H9 (cell line): ENCODE results near the gene SEC14L5. TPM values are rescaled to one million over a fixed set of nuclear protein-coding genes. Genes with fewer than 3 reads are reported as not detected.
A peak's percentile ranks its signal among the peaks of the same experiment; 100 is the strongest.

ENCODE experiments used
- DNase-seq: peaks from one replicate; pipeline ENCODE4 v3.0.0-alpha.2; 2017
- H2AFZ ChIP-seq: one replicate; pipeline ENCODE4 v1.6.1; 2013; ENCODE audit warnings: mild to moderate bottlenecking, low read length, control low read depth, moderate library complexity
- H2AK5ac ChIP-seq: 2 replicates; pipeline ENCODE4 v1.6.1; 2013; ENCODE audit warnings: low read length, control low read depth, mixed read lengths; ENCODE audit not compliant: insufficient read length
- H2BK120ac ChIP-seq: one replicate; pipeline ENCODE4 v1.6.1; 2013; ENCODE audit warnings: low read depth, mild to moderate bottlenecking, low read length, control low read depth, inconsistent platforms; ENCODE audit not compliant: poor library complexity, severe bottlenecking
- H2BK12ac ChIP-seq: 2 replicates; pipeline ENCODE4 v1.6.1; 2013; ENCODE audit warnings: low read length, control low read depth, mixed read lengths, low read depth; ENCODE audit not compliant: insufficient read length
- H2BK15ac ChIP-seq: 2 replicates; pipeline ENCODE4 v1.6.1; 2013; ENCODE audit warnings: low read depth, low read length, control low read depth
- H2BK20ac ChIP-seq: one replicate; pipeline ENCODE4 v1.6.1; 2013; ENCODE audit warnings: low read depth, mild to moderate bottlenecking, low read length, control low read depth, inconsistent platforms; ENCODE audit not compliant: poor library complexity, severe bottlenecking
- H2BK5ac ChIP-seq: 2 replicates; pipeline ENCODE4 v1.6.1; 2013; ENCODE audit warnings: low read length, control low read depth, mixed read lengths; ENCODE audit not compliant: insufficient read length
- H3K14ac ChIP-seq: 2 replicates; pipeline ENCODE4 v1.6.1; 2013; ENCODE audit warnings: low read length, control low read depth; ENCODE audit not compliant: insufficient read depth
- H3K18ac ChIP-seq: 2 replicates; pipeline ENCODE4 v1.6.1; 2013; ENCODE audit warnings: low read depth, mild to moderate bottlenecking, mixed read lengths, low read length, control low read depth; ENCODE audit not compliant: insufficient read length
- H3K23ac ChIP-seq: 2 replicates; pipeline ENCODE4 v1.6.1; 2013; ENCODE audit warnings: low read length, control low read depth, mixed read lengths, low read depth; ENCODE audit not compliant: insufficient read length
- H3K23me2 ChIP-seq: 2 replicates; pipeline ENCODE4 v1.6.1; 2013; ENCODE audit warnings: low read depth, mild to moderate bottlenecking, mixed read lengths, low read length, control low read depth; ENCODE audit not compliant: insufficient read length, poor library complexity, severe bottlenecking
- H3K27ac ChIP-seq: 2 replicates; pipeline ENCODE4 v1.5.1; 2013; ENCODE audit warnings: low read length, control low read depth, mixed read lengths, low read depth; ENCODE audit not compliant: insufficient read length
- H3K27me3 ChIP-seq: 2 replicates; pipeline ENCODE4 v1.6.1; 2013; ENCODE audit warnings: low read length, control low read depth, inconsistent platforms; ENCODE audit not compliant: insufficient read depth
- H3K4ac ChIP-seq: 2 replicates; pipeline ENCODE4 v1.6.1; 2013; ENCODE audit warnings: low read depth, mild to moderate bottlenecking, control low read depth, inconsistent platforms, low read length, moderate library complexity
- H3K4me1 ChIP-seq: 2 replicates; pipeline ENCODE4 v1.6.1; 2013; ENCODE audit warnings: low read length, control low read depth, inconsistent platforms; ENCODE audit not compliant: insufficient read depth
- H3K4me2 ChIP-seq: 2 replicates; pipeline ENCODE4 v1.6.1; 2013; ENCODE audit warnings: low read length, control low read depth, mixed read lengths; ENCODE audit not compliant: insufficient read length, insufficient read depth
- H3K56ac ChIP-seq: 2 replicates; pipeline ENCODE4 v1.6.1; 2013; ENCODE audit warnings: low read depth, mild to moderate bottlenecking, mixed read lengths, low read length, control low read depth; ENCODE audit not compliant: insufficient read length
- H3K79me1 ChIP-seq: 2 replicates; pipeline ENCODE4 v1.6.1; 2013; ENCODE audit warnings: low read depth, mild to moderate bottlenecking, moderate library complexity, low read length, control low read depth, inconsistent platforms; ENCODE audit not compliant: insufficient read depth, poor library complexity, severe bottlenecking
- H3K79me2 ChIP-seq: 2 replicates; pipeline ENCODE4 v1.6.1; 2013; ENCODE audit warnings: low read length, control low read depth, inconsistent platforms; ENCODE audit not compliant: insufficient read depth
- H3K9ac ChIP-seq: 2 replicates; pipeline ENCODE4 v1.6.1; 2013; ENCODE audit warnings: low read length, control low read depth, mixed read lengths; ENCODE audit not compliant: insufficient read length; ENCODE audit errors: extremely low read depth
- H3K9me3 ChIP-seq: one replicate; pipeline ENCODE4 v1.6.1; 2013; ENCODE audit warnings: low read depth, low read length, inconsistent platforms; ENCODE audit not compliant: control insufficient read depth
- H3T11ph ChIP-seq: one replicate; pipeline ENCODE4 v1.6.1; 2013; ENCODE audit warnings: mild to moderate bottlenecking, low read length, control low read depth, inconsistent platforms
- H4K20me1 ChIP-seq: one replicate; pipeline ENCODE4 v1.6.1; 2013; ENCODE audit not compliant: control insufficient read depth, insufficient read length, insufficient read depth
- H4K5ac ChIP-seq: 2 replicates; pipeline ENCODE4 v1.6.1; 2013; ENCODE audit warnings: low read depth, mild to moderate bottlenecking, mixed read lengths, low read length, control low read depth; ENCODE audit not compliant: insufficient read length
- H4K8ac ChIP-seq: replicated peaks from 2 replicates; pipeline ENCODE4 v1.6.1; 2013; ENCODE audit warnings: low read length, control low read depth, mixed read lengths, low read depth; ENCODE audit not compliant: insufficient read length
- H4K91ac ChIP-seq: 2 replicates; pipeline ENCODE4 v1.6.1; 2013; ENCODE audit warnings: low read depth, mild to moderate bottlenecking, moderate library complexity, mixed read lengths, low read length, control low read depth; ENCODE audit not compliant: insufficient read length
- H3K27ac Mint-ChIP-seq, 3 experiments: 2 replicates in 2 of 3; 3 replicates in 1 of 3; pipeline ENCODE4 v1.8.0; 2020 to 2021; ENCODE audit warnings: mixed read lengths in 3 of 3, mild to moderate bottlenecking in 1 of 3, moderate library complexity in 1 of 3
- H3K27me3 Mint-ChIP-seq: 2 replicates; pipeline ENCODE4 v1.8.0; 2021; ENCODE audit warnings: low read depth, mild to moderate bottlenecking, moderate library complexity, mixed read lengths
- H3K36me3 Mint-ChIP-seq, 3 experiments: 2 replicates in 2 of 3; 3 replicates in 1 of 3; pipeline ENCODE4 v1.8.0; 2020 to 2021; ENCODE audit warnings: low read depth in 3 of 3, mixed read lengths in 3 of 3; ENCODE audit not compliant: insufficient read depth in 1 of 3
- H3K4me1 Mint-ChIP-seq, 2 experiments: 2 replicates each; pipeline ENCODE4 v1.8.0; 2020; ENCODE audit warnings: mixed read lengths in 2 of 2
- H3K4me3 Mint-ChIP-seq, 2 experiments: 2 replicates in 1 of 2; 3 replicates in 1 of 2; pipeline ENCODE4 v1.8.0; 2020 to 2021; ENCODE audit warnings: mild to moderate bottlenecking in 2 of 2, mixed read lengths in 2 of 2, moderate library complexity in 1 of 2
- H3K9me3 Mint-ChIP-seq, 2 experiments: 2 replicates in 1 of 2; 3 replicates in 1 of 2; pipeline ENCODE4 v1.8.0; 2020; ENCODE audit warnings: mild to moderate bottlenecking in 2 of 2, mixed read lengths in 2 of 2, moderate library complexity in 1 of 2
- WGBS: extraction: QIAGEN DNeasy Blood & Tissue Kit; methylation state at CpG from one replicate; pipeline ENCODE4 v1.1.7; 2013; ENCODE audit warnings: missing lambda C conversion rate, low lambda C conversion rate, mixed read lengths; ENCODE audit not compliant: insufficient read length; ENCODE audit errors: extremely low coverage; 5-methylcytosine and 5-hydroxymethylcytosine counted together
- total RNA-seq: library from RNA; stranded (reverse); gene quantifications from 2 replicates; pipeline ENCODE4 v1.2.1, GENCODE V29; 2021
- TF ChIP-seq, protein P1 (sequence below): fragments of 200-600 bp; sonication (generic); conservative IDR thresholded peaks from 3 replicates; pipeline ENCODE4 v1.8.0; 2021; ENCODE audit warnings: antibody characterized with exemption, mild to moderate bottlenecking

The SEC14L5 gene
- total RNA-seq, 1 experiment from 2014 or later: 4.1 TPM

DNA sequence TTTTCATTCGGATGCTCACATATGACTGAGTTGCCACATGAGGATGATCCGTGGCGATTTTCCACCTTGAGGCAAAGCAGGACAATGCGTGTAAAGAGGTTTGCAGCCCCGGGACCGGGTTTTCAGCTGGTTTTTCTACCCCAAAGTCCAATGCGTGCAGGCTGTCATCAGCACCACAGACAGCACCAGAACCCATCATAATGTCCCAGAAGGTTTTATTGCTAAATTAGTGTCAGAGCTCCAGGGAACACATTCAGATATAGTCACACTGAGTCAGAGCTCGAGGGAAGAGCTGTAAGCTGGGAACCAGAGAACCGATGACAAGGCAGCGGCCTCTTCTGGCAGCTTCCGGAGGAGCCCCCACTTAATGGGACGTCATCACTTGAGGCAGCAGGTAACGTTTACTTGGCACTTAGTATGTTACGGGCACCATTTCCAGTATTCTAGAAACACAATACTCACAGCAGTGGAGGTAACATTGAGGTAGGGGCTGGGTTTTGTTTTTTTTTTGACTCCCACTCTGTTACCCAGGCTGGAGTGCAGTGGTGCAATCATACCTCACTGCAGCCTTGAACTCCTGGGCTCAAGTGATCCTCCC lies 84.5 kb downstream of the SEC14L5 start:
- no peaks in the 10 kb centered on the region for H3K23me2 ChIP-seq
- H2BK15ac ChIP-seq: no peak overlapping the region
- H3K4me2 ChIP-seq: no peak overlapping the region
- no peaks in the 10 kb centered on the region for H3K79me1 ChIP-seq
- Mint-ChIP-seq H3K4me1 (peaks cover 6 to 13% of the 10 kb centered on the region in 2 experiments; a peak in 3 of 4 replicates), H3K27me3 (peaks cover 6% of the 10 kb centered on the region), H3K9me3 (no peaks in the 10 kb centered on the region), H3K27ac (no peak overlapping the region; a peak in 1 of 7 replicates), H3K36me3 (no peaks in the 10 kb centered on the region), H3K4me3 (no peak overlapping the region)
- H4K8ac ChIP-seq: no peak overlapping the region
- H3K9me3 ChIP-seq: no peaks in the 10 kb centered on the region
- no peak overlapping the region for H2BK120ac ChIP-seq
- no peak overlapping the region for H3K56ac ChIP-seq
- H3K14ac ChIP-seq: no peak overlapping the region; the same call in 1 of the 2 replicates
- no peaks in the 10 kb centered on the region for H3K27me3 ChIP-seq
- H2BK20ac ChIP-seq: no peak overlapping the region
- H3K27ac ChIP-seq: no peak overlapping the region
- no peak overlapping the region for H4K91ac ChIP-seq
- no peak overlapping the region for H3K9ac ChIP-seq
- H4K20me1 ChIP-seq: no peaks in the 10 kb centered on the region
- H3K18ac ChIP-seq: no peak overlapping the region
- no peaks in the 10 kb centered on the region for H3K79me2 ChIP-seq
- no peak for DNase-seq
- no peak overlapping the region for H3T11ph ChIP-seq
- H3K4ac ChIP-seq: no peak overlapping the region
- no CpG with 5 or more reads among the region's 14 CpGs for WGBS
- no peak overlapping the region for H2AFZ ChIP-seq
- no peak overlapping the region for H2BK12ac ChIP-seq
- no peak overlapping the region for H4K5ac ChIP-seq
- H2AK5ac ChIP-seq: no peak overlapping the region
- TF ChIP-seq, protein P1, sequence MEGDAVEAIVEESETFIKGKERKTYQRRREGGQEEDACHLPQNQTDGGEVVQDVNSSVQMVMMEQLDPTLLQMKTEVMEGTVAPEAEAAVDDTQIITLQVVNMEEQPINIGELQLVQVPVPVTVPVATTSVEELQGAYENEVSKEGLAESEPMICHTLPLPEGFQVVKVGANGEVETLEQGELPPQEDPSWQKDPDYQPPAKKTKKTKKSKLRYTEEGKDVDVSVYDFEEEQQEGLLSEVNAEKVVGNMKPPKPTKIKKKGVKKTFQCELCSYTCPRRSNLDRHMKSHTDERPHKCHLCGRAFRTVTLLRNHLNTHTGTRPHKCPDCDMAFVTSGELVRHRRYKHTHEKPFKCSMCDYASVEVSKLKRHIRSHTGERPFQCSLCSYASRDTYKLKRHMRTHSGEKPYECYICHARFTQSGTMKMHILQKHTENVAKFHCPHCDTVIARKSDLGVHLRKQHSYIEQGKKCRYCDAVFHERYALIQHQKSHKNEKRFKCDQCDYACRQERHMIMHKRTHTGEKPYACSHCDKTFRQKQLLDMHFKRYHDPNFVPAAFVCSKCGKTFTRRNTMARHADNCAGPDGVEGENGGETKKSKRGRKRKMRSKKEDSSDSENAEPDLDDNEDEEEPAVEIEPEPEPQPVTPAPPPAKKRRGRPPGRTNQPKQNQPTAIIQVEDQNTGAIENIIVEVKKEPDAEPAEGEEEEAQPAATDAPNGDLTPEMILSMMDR: peak; percentile 60
- H3K23ac ChIP-seq: no peak overlapping the region
- H2BK5ac ChIP-seq: no peak overlapping the region
- no peaks in the 10 kb centered on the region; the same call in 1 of the 2 replicates for H3K4me1 ChIP-seq
